Measurements from ENCODE around the gene C3.
"Not testable (repeated sequence)": the region's sequence is repeated elsewhere in the genome, so short reads cannot be mapped to it uniquely, and the experiment has no call there.

C3 gene

GRCh38 chr19:6720369-6721137, at the start of gene C3:
Gene C3, minus strand, starts transcription at chr19:6720650. Its CDS starts 61 bp downstream, at chr19:6720589.
- no peak for DNase-seq

DNA sequence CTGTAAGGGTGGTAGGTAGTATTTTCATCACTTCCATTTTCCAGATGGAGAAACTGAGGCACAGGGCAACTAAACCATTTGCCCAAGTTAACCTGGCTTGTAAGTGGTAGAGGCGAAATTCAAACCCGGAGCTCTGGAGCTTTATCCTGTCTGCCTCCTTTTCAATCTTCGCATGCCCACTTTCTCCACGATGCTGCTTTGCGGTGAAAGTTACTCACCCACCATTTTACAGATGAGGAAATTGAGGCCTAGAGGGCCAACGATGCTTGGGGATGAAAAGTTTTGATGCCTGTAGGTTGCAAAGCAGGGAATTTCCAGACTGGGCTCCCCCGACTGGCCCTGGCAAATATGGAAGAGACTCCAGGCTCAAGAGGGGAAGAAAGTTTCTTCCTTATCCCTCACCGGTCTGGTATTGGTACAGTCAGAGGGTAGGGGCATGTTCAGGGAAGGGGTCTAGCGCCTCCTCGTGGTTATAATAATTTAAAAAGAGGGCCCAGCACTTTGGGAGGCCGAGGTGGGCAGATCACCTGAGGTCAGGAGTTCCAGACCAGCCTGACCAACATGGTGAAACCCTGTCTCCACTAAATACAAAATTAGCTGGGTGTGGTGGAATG, 48.7 kb upstream of the C3 start:
- DNase-seq: no peak

DNA sequence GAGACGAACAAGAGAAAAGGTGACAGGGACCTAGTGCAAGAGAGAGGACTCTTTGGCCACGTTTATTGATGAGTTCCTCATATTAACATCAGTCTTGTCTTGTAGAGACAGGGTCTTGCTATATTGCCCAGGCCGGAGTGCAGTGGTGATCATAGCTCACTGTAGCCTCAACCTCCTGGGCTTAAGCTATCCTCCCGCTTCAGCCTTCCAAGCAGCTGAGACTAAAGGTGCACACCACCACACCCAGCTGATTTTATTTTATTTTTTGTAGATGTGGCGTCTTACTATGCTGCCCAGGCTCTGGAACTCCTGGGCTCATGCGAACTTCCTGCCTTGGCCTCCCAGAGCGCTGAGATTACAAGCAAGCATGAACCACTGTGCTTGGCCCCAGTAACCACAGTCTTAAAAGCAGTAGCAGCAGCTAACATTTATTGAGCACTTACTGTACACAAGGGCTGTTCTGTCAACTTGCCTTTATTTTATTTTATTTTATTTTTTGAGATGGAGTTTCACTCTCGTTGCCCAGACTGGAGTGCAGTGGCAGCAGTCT, 47.9 kb upstream of the C3 start:
- no peak for DNase-seq

DNA sequence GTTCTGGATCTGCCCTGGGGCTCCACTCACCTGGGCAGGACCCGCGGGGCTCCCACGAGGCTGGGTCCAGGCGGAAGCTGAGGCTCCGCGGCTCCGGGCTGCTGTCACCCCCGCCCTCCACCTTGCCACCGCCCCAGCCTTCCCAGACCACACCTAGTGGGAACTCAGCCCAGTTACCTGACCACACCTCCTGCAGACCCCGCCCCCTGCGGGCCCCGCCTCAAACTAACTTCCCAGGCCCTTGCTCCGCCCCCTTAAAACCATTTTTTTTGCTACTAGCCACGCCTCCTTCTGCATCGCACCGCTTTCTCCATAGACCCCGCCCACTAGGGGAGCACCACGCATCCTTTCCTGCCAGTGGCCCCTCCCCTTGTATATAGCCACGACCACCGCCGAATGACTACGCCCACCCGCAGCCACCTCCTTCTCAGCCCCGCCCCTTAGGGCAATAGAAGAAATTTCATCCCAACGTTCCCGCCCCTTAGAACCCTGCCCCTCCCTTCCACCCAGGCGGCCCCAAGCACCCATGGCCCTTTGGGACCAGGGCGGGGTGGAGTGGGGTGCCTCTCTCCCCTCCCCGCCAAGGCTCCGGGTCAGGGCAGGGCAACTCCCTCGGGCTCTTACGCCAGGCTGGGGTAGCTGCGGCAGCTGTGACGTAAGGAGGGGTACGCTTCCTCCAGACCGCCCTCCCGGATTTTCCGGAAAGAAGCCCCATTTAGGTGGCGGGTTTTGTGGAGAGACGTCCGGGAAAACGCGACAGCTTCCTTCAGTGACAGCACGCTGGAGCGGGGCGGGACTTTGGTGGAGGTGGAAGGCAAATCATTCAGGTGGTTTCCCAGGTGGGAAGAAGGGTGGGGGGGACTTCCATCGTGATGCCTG, 47.1 kb upstream of the C3 start, which contains the start of gene SH2D3A:
Gene SH2D3A, minus strand, starts transcription at position 79 of the 879 bp plus-strand sequence. CDS start 3,687 bp downstream, outside the sequence.
- peak; percentile 94 to 95 for DNase-seq

DNA sequence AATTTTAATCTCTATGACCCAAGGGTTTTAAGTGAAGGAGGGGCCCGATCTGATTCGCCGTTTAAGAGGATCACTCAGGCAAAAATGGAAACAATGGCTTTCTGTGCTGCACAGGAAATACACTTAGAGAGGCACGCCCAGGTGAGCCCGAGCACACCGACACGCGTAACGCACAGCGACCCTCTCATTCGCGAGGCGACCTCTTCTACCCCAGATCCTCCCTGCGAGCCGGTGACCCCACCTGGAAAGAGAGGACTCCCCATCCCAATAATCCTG, 46.6 kb upstream of the C3 start:
- DNase-seq: no peak

DNA sequence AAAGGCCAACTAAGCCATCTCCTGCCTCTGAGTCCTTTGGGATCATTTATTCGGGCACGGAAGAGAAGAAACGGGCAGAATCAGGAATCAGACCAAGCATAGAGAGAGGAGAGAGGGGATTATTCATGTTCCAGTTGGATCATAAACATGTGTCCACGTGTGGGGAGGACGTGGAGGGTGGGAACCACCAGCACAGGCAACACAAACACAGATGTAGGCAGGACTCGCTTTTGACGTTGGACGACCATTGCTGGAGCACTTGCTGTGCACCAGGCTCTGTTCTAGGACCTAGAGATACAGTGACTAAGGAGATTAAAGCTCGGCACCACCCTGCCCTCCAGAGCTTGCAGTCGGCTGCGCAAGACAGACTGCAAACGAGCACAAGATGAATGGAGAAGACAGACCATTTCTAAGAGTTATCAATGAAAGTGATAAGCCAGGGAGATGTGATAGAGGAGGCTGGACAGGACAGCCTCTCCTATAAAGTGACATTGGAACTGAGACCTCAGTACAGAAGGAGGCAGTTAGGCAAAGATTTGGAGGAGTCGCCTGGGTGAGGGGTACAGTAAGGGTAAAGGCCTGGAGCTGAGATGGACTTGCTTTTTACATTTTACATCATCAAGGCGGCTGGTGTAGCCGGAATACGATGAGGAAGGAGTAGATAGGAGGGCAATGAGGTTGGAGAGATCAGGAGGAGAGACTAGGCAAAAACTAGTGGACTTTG, 46.1 kb upstream of the C3 start:
- DNase-seq: no peak

DNA sequence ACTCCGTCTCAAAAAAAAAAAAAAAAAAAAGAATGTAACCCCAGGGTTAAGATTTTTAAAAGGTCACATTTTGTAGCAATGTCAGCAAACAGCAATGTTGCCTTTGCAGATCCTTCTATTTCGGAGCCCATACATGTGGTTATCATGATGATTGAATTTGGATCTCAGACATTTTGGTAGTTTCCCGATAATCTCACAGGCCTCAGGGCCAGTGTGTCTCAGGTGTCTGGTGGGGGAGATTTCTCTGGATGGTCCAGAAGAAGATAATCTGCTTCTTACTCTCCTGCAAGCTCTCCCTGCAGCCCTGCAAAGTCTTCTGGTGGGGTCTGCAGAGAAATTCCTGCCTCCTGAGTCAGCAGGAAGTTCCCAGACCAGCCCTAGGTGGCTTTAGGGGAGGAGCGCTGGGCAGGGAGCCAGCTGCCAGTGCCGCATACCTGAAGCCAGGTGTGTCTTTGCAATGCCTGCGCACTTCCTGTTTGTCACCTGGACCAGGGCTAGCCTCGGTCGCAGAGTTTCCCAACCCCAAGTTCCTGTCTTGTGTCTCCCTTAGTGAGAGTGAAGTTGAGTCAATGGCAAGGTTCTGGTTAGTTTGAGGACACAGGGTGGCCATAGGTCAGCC, 45.4 kb upstream of the C3 start:
- DNase-seq: no peak

GRCh38 chr19:6762253-6762797, 41.9 kb upstream of the C3 start:
- not testable (repeated sequence) for DNase-seq

GRCh38 chr19:6761053-6761676, 40.7 kb upstream of the C3 start:
- DNase-seq: no peak

- no peak for DNase-seq
Measured at GRCh38 chr19:6760606-6761005, 40.2 kb upstream of the C3 start.

DNA sequence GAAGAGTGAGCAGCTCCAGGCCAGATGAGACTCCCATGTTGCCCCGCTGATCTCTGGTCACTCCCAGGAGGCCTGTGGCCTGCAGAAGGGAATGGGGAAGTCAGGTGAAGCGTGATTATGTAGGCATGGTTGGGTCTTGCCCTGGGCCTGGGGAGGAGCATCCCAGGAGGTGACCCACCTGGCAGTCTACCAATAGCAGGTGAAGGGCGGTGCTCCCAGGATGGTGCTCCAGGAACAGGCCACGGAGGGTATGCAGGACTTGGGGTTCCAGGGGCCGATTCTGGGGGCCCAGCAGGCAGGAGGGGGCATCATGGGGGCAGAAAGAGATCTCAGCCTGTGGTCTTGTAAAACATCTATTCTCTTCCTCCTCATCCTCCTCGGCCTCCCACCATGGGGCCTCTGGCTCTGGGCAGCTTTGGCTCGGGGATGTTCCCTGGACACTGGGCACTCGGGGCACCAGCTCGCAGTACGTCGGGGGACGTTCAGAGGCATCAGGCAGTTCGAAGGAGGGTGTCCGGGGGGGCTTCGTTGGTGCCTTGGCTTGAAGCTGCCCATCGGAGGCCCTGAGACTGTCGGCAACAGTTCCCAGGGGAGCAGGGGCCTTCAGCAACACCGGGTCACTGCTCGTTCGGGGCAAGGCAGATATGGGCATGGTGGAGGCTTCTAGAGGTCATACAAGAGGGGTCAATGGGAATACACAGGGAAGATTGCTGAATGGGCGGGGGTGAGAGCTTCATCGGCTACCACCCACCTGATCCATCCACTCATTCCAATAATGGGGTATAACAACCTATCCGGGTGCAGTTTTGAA, 34.4 kb upstream of the C3 start:
- DNase-seq: no peak

DNA sequence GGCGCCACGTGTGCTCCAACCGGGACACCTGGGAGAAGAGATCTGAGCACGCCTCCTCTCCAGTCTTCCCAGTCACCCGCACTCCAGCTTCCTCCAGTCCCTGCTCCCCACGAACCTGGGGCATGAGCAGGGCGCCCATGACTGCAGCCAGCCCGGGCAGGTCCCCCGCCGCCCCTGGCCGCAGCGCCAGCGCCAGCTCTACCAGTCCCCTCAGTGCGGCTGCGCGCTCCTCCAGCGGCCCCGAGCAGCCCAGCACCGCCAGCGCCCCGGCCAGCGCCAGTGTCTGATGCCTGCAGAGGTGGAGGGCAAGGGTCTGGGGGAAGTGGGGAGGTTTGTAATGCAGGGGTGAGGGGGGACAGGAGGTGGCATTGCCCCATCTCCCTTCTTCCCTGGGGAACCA, 33.7 kb upstream of the C3 start:
- DNase-seq: no peak

DNA sequence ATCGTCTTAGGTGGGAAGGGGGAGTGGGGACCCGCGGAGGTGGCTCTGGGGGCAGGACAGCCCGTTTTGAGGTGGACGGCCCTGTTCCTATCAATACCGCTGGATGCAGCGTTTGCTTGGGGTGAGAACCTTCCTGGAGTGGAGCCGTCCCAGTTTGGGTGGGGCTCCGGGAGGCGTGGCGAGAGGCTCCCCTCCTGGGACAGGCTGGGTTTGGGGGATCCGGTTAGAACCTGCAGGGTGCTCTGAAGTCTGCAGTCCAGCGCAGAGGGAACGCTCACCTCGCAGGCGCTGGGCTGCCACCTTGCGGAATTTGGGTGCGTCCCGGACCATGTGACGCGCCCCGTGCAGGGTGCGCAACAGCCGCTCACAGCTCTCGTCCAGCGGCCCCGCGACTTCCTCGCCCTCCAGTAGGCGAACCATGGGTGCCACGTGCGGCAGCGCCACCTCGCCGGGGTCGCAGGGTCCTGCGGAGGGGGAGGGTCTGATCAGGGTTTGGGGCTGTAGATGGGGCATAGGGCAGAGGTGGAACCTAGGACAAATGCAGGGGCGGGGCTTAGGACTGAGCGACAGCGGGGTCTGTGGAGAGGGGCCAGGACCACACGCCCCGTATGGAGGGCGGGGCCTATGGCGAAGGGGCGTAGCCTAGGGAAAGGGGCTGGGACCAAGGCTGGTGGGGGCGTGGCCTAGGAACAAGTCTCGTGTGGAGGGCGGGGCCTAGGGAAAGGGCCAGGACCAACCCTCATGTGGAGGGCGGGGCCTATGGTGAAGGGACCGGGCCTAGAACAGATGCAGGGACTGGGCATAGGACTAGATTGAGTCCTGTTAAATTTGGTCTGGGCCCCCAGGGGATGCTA, 33.0 kb upstream of the C3 start:
- peak; percentile 61 to 68 for DNase-seq

DNA sequence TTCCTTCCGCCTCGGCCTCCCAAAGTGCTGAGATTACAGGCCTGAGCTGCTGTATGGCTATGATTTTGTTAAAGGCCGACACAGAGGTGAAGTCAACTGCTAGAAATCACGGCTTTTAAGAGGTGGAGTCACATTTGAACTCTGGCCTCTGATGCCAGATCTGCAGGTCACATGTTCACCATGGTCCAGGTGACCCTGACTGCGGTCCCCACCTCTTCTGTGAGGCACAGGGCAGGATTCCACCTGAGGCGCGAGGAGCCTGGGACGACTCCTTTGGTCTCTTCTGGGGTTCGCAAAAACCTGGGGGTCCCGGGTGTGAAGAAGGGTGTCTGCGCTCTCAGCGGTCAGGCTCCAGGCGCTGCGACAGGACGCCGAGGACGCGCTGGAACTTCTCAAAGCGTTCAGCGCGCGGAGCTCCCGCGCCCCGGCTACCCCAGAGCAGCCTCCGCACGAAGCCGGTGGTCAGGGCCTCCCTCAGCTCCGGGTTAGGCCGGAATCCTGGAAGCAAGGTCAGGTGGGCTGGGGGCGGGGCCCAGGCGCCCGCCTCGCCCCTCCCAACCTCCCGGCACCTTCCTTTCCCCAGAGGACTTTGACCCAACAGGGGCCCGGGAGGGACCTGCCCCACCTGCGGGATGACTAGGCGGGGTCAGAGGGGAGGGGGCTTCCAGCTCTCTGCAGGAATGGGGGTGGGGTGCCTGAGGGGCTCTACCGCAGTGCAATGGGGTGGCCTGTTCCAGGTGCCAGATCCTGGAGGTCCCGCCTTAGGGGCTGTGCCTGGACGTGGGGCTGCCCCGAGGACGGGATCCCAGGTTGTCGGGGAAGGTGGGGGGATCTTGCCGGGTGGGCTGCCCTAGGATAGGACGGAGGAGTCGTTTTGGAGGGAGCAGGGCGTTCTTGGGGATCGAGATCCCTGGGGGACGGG, 32.1 kb upstream of the C3 start:
- no peak for DNase-seq

DNA sequence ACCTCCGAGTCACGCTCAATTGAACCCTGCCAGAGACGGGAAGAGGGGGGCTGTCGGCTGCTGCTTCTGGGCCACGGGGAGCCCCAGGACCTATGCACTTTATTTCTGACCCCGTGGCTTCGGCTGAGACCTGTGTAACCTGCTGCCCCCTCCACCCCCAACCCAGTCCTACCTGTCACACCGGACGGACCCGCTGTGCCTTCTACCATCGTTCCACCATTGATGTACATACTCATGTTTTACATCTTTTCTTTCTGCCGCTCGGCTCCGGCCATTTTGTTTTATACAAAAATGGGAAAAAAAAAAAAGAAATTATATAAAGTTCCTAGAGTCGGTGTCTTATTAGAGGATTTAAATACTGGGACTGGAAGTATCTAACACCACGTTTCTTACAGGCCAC, 30.7 kb upstream of the C3 start:
- no peak for DNase-seq

- DNase-seq: no peak
Measured at GRCh38 chr19:6750062-6750461, 29.6 kb upstream of the C3 start.

DNA sequence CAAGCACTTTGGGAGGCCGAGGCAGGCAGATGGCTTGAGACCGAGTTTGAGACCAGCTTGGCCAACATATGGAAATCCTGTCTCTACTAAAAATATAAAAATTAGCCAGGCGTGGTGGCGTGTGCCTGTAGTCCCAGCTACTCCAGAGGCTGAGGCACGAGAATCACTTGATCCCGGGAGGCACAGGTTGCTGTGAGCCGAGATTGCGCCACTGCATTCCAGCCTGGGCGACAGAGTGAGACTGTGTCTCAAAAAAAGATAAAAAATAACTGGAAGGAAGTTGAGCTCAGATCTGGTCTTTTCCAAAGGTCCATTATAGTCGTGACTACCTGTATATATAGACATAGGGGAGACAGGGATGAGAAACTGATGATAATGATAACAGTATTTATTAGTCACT, 28.1 kb upstream of the C3 start:
- DNase-seq: not testable (repeated sequence)

DNA sequence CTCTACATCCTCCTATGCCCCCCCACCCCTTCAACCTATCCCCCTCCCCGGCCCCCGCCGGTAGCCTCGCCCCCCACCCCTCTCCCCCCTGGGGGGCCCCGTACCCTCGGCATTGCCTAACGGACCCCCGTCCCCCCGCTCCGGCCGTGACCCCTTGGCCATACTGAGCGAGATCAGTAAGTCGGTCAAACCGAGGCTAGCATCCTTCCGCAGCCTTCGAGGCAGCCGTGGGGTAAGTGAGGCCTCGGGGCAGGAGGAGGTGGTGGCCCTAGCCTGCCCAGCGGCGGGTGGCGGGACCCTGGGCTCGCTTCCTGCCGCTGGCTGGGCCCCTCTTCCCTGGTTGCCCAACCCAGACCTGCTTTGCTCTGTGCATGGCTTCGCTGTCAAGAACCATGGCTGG, 25.5 kb upstream of the C3 start:
- DNase-seq: no peak
